Hippocampal formation (tissue), 2 donors: Measurements from ENCODE around the gene ATP5IF1.

Experiments
- DNase-seq, 2 donors: peaks; one replicate each; lab custom pipeline; 2025; lab: John Stamatoyannopoulos, UW

Gene ATP5IF1

GRCh38 chr1:28235755-28236655 lies at the start of gene ATP5IF1:
TSS of gene ATP5IF1 (plus strand) at chr1:28236124. CDS start at chr1:28236184, 60 bp downstream.
- DNase-seq: peak; percentile 98 to 99

GRCh38 chr1:28190337-28190979 lies 45.5 kb upstream of the ATP5IF1 start:
- no peak for DNase-seq

GRCh38 chr1:28190996-28191645 lies 44.8 kb upstream of the ATP5IF1 start:
- DNase-seq: no peak

- no peak for DNase-seq
These were observed 42.2 kb upstream of the ATP5IF1 start for GRCh38 chr1:28193701-28194161.

- no peak for DNase-seq
These were observed 41.4 kb upstream of the ATP5IF1 start for GRCh38 chr1:28194326-28195035.

- no peak for DNase-seq
These were observed 40.1 kb upstream of the ATP5IF1 start for GRCh38 chr1:28195780-28196179.

- DNase-seq: no peak
These were observed 39.6 kb upstream of the ATP5IF1 start for GRCh38 chr1:28196330-28196729.

- DNase-seq: no peak
These were observed 38.1 kb upstream of the ATP5IF1 start for GRCh38 chr1:28197682-28198415.

GRCh38 chr1:28199328-28200233 lies 36.3 kb upstream of the ATP5IF1 start:
- no peak for DNase-seq

GRCh38 chr1:28200234-28200873 lies 35.6 kb upstream of the ATP5IF1 start:
- DNase-seq: no peak

- DNase-seq: no peak
These were observed 30.7 kb upstream of the ATP5IF1 start for GRCh38 chr1:28205243-28205642.

- peak; percentile 61 to 63 for DNase-seq
These were observed 27.0 kb upstream of the ATP5IF1 start for GRCh38 chr1:28208818-28209441.

GRCh38 chr1:28209700-28210099 lies 26.2 kb upstream of the ATP5IF1 start:
- DNase-seq: no peak

- no peak for DNase-seq
These were observed 22.6 kb upstream of the ATP5IF1 start for GRCh38 chr1:28213315-28213714.

GRCh38 chr1:28229089-28229488 lies 6.8 kb upstream of the ATP5IF1 start:
- DNase-seq: no peak

GRCh38 chr1:28229996-28230395 lies 5.9 kb upstream of the ATP5IF1 start:
- DNase-seq: no peak

- DNase-seq: peak; percentile 89
These were observed 3.2 kb upstream of the ATP5IF1 start, which contains the start of gene DNAJC8 for GRCh38 chr1:28232558-28233263. TSS of gene DNAJC8 (minus strand) at chr1:28233029. CDS start at chr1:28232998, 31 bp downstream.

- no peak for DNase-seq
These were observed 2.7 kb upstream of the ATP5IF1 start for GRCh38 chr1:28233264-28233606.
